GM23338 (cell line): ENCODE data around the gene UBL5. TPM values are rescaled to one million over a fixed set of nuclear protein-coding genes. Genes with fewer than 3 reads are reported as not detected.

Experiments used
- ATAC-seq: fragments of 200-7000 bp; cut with Tn5 transposase; 3 replicates; pipeline ENCODE4 v1.9.1; 2020
- DNase-seq: peaks from one replicate; pipeline ENCODE4 v3.0.0-alpha.2; 2015; ENCODE audit warnings: low spot score
- H2AFZ ChIP-seq: fragments of 200-600 bp; sonication (generic); 2 replicates; pipeline ENCODE4 v1.8.0; 2016; ENCODE audit warnings: antibody characterized with exemption, mild to moderate bottlenecking, moderate library complexity
- H3F3A ChIP-seq: fragments of 200-600 bp; sonication (generic); replicated peaks from 2 replicates; pipeline ENCODE4 v1.8.0; 2017; ENCODE audit warnings: antibody characterized with exemption, mixed run types, low read depth
- H3K27ac ChIP-seq: fragments of 200-600 bp; sonication (generic); 2 replicates; pipeline ENCODE4 v1.6.1; 2016; ENCODE audit warnings: low read depth
- H3K27me3 ChIP-seq: fragments of 200-600 bp; sonication (generic); 2 replicates; pipeline ENCODE4 v1.8.0; 2016; ENCODE audit warnings: mild to moderate bottlenecking, mixed run types, moderate library complexity; ENCODE audit not compliant: insufficient read depth
- H3K36me3 ChIP-seq: fragments of 200-600 bp; sonication (generic); 2 replicates; pipeline ENCODE4 v1.8.0; 2016; ENCODE audit warnings: mild to moderate bottlenecking; ENCODE audit not compliant: insufficient read depth
- H3K4me1 ChIP-seq: fragments of 200-600 bp; sonication (generic); 2 replicates; pipeline ENCODE4 v1.8.0; 2016; ENCODE audit warnings: mild to moderate bottlenecking, moderate library complexity; ENCODE audit not compliant: insufficient read depth
- H3K4me2 ChIP-seq: fragments of 200-600 bp; sonication (generic); 2 replicates; pipeline ENCODE4 v1.7.1; 2017; ENCODE audit warnings: mixed run types
- H3K4me3 ChIP-seq: fragments of 200-600 bp; sonication (generic); 2 replicates; pipeline ENCODE4 v1.6.1; 2016; ENCODE audit warnings: mixed run types
- H3K79me2 ChIP-seq: fragments of 200-600 bp; sonication (generic); replicated peaks from 2 replicates; pipeline ENCODE4 v1.8.0; 2017; ENCODE audit warnings: mild to moderate bottlenecking; ENCODE audit not compliant: insufficient read depth
- H3K9me2 ChIP-seq: fragments of 200-600 bp; sonication (generic); 2 replicates; pipeline ENCODE4 v1.8.0; 2017; ENCODE audit not compliant: insufficient read depth
- H4K20me1 ChIP-seq: fragments of 200-600 bp; sonication (generic); replicated peaks from 2 replicates; pipeline ENCODE4 v1.8.0; 2017; ENCODE audit warnings: mild to moderate bottlenecking; ENCODE audit not compliant: insufficient read depth
- H3K27ac Mint-ChIP-seq: 2 replicates; pipeline ENCODE4 v1.8.0; 2020; ENCODE audit warnings: inconsistent platforms, mild to moderate bottlenecking, moderate library complexity, mixed read lengths
- H3K27me3 Mint-ChIP-seq: 3 replicates; pipeline ENCODE4 v1.8.0; 2022; ENCODE audit warnings: low read depth, mild to moderate bottlenecking, moderate library complexity, mixed read lengths, inconsistent platforms; ENCODE audit not compliant: insufficient read depth, poor library complexity
- H3K36me3 Mint-ChIP-seq: 3 replicates; pipeline ENCODE4 v1.8.0; 2021; ENCODE audit warnings: low read depth, mild to moderate bottlenecking, inconsistent platforms, moderate library complexity, mixed read lengths
- H3K4me1 Mint-ChIP-seq: 3 replicates; pipeline ENCODE4 v1.8.0; 2020; ENCODE audit warnings: mild to moderate bottlenecking, inconsistent platforms, mixed read lengths
- H3K4me3 Mint-ChIP-seq: 3 replicates; pipeline ENCODE4 v1.8.0; 2021; ENCODE audit warnings: moderate library complexity, mild to moderate bottlenecking, inconsistent platforms, mixed read lengths
- H3K9me3 Mint-ChIP-seq: 3 replicates; pipeline ENCODE4 v1.8.0; 2020; ENCODE audit warnings: moderate library complexity, mild to moderate bottlenecking, inconsistent platforms, mixed read lengths
- CREB1 ChIP-seq: fragments of 250-450 bp; sonication (Bioruptor Pico); IDR thresholded peaks from 2 replicates; pipeline ENCODE4 v1.5.0; 2020; ENCODE audit warnings: low read depth, mild to moderate bottlenecking, moderate library complexity
- CTCF ChIP-seq, 2 experiments: fragments of 200-600 bp in 1 of 2; sonication (generic) in 1 of 2; conservative IDR thresholded peaks; 2 replicates each; pipeline versions ENCODE4 v1.5.1 to v1.6.1; 2016 to 2017; ENCODE audit warnings: antibody characterized with exemption in 2 of 2, low read depth in 2 of 2, mild to moderate bottlenecking in 2 of 2, moderate library complexity in 1 of 2
- ETS1 ChIP-seq: IDR thresholded peaks from 2 replicates; pipeline ENCODE4 v1.6.1; 2016; ENCODE audit warnings: antibody characterized with exemption
- EZH2 ChIP-seq: fragments of 200-600 bp; sonication (generic); IDR thresholded peaks from one replicate; pipeline ENCODE4 v1.8.0; 2017; ENCODE audit warnings: antibody characterized with exemption, mild to moderate bottlenecking, low read depth; ENCODE audit not compliant: unreplicated experiment
- EZH2phosphoT487 ChIP-seq: fragments of 200-600 bp; sonication (generic); IDR thresholded peaks from one replicate; pipeline ENCODE4 v1.8.1; 2018; ENCODE audit warnings: antibody characterized with exemption; ENCODE audit not compliant: unreplicated experiment
- JUNB ChIP-seq: IDR thresholded peaks from one replicate; pipeline ENCODE4 v1.6.1; 2016; ENCODE audit warnings: antibody characterized with exemption; ENCODE audit not compliant: unreplicated experiment
- NANOG ChIP-seq: IDR thresholded peaks from 2 replicates; pipeline ENCODE4 v1.6.1; 2016; ENCODE audit warnings: antibody characterized with exemption, borderline replicate concordance
- POLR2AphosphoS5 ChIP-seq: IDR thresholded peaks from 2 replicates; pipeline ENCODE4 v1.6.1; 2016; ENCODE audit warnings: antibody characterized with exemption, low read depth
- REST ChIP-seq: IDR thresholded peaks from one replicate; pipeline ENCODE4 v1.6.1; 2018; ENCODE audit warnings: antibody characterized with exemption; ENCODE audit not compliant: unreplicated experiment
- STAT1 ChIP-seq: IDR thresholded peaks from one replicate; pipeline ENCODE4 v1.6.1; 2016; ENCODE audit warnings: antibody characterized with exemption; ENCODE audit not compliant: unreplicated experiment
- ZNF114 ChIP-seq: fragments of 250-450 bp; sonication (Bioruptor Pico); IDR thresholded peaks from 2 replicates; pipeline ENCODE4 v1.5.0; 2020; ENCODE audit warnings: mild to moderate bottlenecking, moderate library complexity
- ZNF331 ChIP-seq: fragments of 250-450 bp; sonication (Bioruptor Pico); IDR thresholded peaks from 2 replicates; pipeline ENCODE4 v1.5.0; 2020; ENCODE audit warnings: low read depth, mild to moderate bottlenecking, moderate library complexity
- ZNF462 ChIP-seq: fragments of 250-450 bp; sonication (Bioruptor Pico); IDR thresholded peaks from 2 replicates; pipeline ENCODE4 v1.5.0; 2020; ENCODE audit warnings: mild to moderate bottlenecking, moderate library complexity
- polyA plus RNA-seq: library from polyadenylated mRNA; unstranded; fragments of >200 nt; fragmentation: Nextera tagmentation; extraction: Ambion mirVana; gene quantifications from 2 replicates; pipeline ENCODE4 v1.2.1, GENCODE V29; 2016
- total RNA-seq: library from RNA; depleted of rRNA; stranded (reverse); fragments of >200 nt; shearing (Covaris generic); gene quantifications from 2 replicates; pipeline ENCODE4 v1.2.3, GENCODE V29; 2014

Gene UBL5
- total and polyA plus RNA-seq, 2 experiments from 2014 or later, result 304 to 1,371 TPM

- H4K20me1 ChIP-seq, result peaks cover 18% of the 10 kb centered on the region
- TF ChIP-seq CTCF (conservative IDR thresholded peaks at IDR 0.05; ENCODE audit: low read depth in 2 of 2), result no peak
- TF ChIP-seq JUNB, result no peak
- no peak for TF ChIP-seq ETS1
- no peak for TF ChIP-seq STAT1
- no peak for TF ChIP-seq EZH2phosphoT487
- no peak for TF ChIP-seq ZNF114 (CRISPR knock-in tag)
- no peak for TF ChIP-seq POLR2AphosphoS5
- no peak for TF ChIP-seq NANOG
- no peak for TF ChIP-seq CREB1 (CRISPR knock-in tag)
- TF ChIP-seq EZH2, result no peak
- no peak for TF ChIP-seq REST
- no peak for TF ChIP-seq ZNF331
- TF ChIP-seq ZNF462 (CRISPR knock-in tag), result no peak
- Mint-ChIP-seq H3K27ac (no peak overlapping the region; the same call in 1 of the 2 replicates), H3K36me3 (peaks cover 10% of the 10 kb centered on the region; the same call in 2 of the 3 replicates), H3K4me3 (no peak overlapping the region), H3K4me1 (peaks cover 5% of the 10 kb centered on the region), H3K9me3 (no peaks in the 10 kb centered on the region; the same call in 2 of the 3 replicates), H3K27me3 (peaks cover 1% of the 10 kb centered on the region)
- H3K36me3 ChIP-seq, result no peaks in the 10 kb centered on the region
- H3K79me2 ChIP-seq, result no peaks in the 10 kb centered on the region; the same call in 1 of the 2 replicates
- ATAC-seq, result no peak
- DNase-seq, result no peak
- no peaks in the 10 kb centered on the region for H3K27me3 ChIP-seq
- H3K4me3 ChIP-seq, result no peak overlapping the region
- H3K4me1 ChIP-seq, result 0 out of 2 replicates have a peak, but pooled peaks cover 3% of the 10 kb centered on the region
- no peaks in the 10 kb centered on the region for H3F3A ChIP-seq
- no peak overlapping the region for H3K4me2 ChIP-seq
- H3K27ac ChIP-seq, result no peak overlapping the region; the same call in 1 of the 2 replicates
- no peaks in the 10 kb centered on the region for H3K9me2 ChIP-seq
- no peak overlapping the region for H2AFZ ChIP-seq
Measured at GRCh38 chr19:9875031-9875627, 47.4 kb downstream of the UBL5 start.
